GM21619 (cell line): Measurements from ENCODE around the gene MAPK14.

Experiments
- ATAC-seq: cut with Tn5 transposase; IDR thresholded peaks from one replicate; pipeline ENCODE4 v1.9.1; 2021; ENCODE audit not compliant: unreplicated experiment

Gene MAPK14

GRCh38 chr6:36035225-36035624, 7.6 kb downstream of the MAPK14 start:
- no peak for ATAC-seq

- no peak for ATAC-seq
These were observed 10.7 kb downstream of the MAPK14 start for GRCh38 chr6:36038120-36038876.

GRCh38 chr6:36039112-36039511, 11.5 kb downstream of the MAPK14 start:
- ATAC-seq = no peak

GRCh38 chr6:36040958-36041357, 13.3 kb downstream of the MAPK14 start:
- no peak for ATAC-seq

GRCh38 chr6:36042618-36043260, 15.1 kb downstream of the MAPK14 start:
- no peak for ATAC-seq

GRCh38 chr6:36049582-36049981, 22.0 kb downstream of the MAPK14 start:
- ATAC-seq = no peak

- ATAC-seq = no peak
These were observed 22.7 kb downstream of the MAPK14 start for GRCh38 chr6:36050305-36050704.

- ATAC-seq = no peak
These were observed 23.5 kb downstream of the MAPK14 start for GRCh38 chr6:36050947-36051710.

GRCh38 chr6:36052097-36052496, 24.5 kb downstream of the MAPK14 start:
- ATAC-seq = no peak

GRCh38 chr6:36053878-36054277, 26.3 kb downstream of the MAPK14 start:
- ATAC-seq = no peak

GRCh38 chr6:36054415-36054814, 26.8 kb downstream of the MAPK14 start:
- no peak for ATAC-seq

GRCh38 chr6:36054956-36055355, 27.3 kb downstream of the MAPK14 start:
- ATAC-seq = no peak

GRCh38 chr6:36056178-36056577, 28.6 kb downstream of the MAPK14 start:
- no peak for ATAC-seq

GRCh38 chr6:36061236-36061635, 33.6 kb downstream of the MAPK14 start:
- no peak for ATAC-seq

- no peak for ATAC-seq
These were observed 34.6 kb downstream of the MAPK14 start for GRCh38 chr6:36062247-36062646.

GRCh38 chr6:36063318-36064060, 35.9 kb downstream of the MAPK14 start:
- no peak for ATAC-seq

GRCh38 chr6:36064770-36065396, 37.3 kb downstream of the MAPK14 start:
- no peak for ATAC-seq

GRCh38 chr6:36065916-36066315, 38.3 kb downstream of the MAPK14 start:
- no peak for ATAC-seq

- ATAC-seq = no peak
These were observed 39.2 kb downstream of the MAPK14 start for GRCh38 chr6:36066817-36067216.

- no peak for ATAC-seq
These were observed 39.9 kb downstream of the MAPK14 start for GRCh38 chr6:36067374-36068011.
